ENCODE results near the gene BLID.

DNA sequence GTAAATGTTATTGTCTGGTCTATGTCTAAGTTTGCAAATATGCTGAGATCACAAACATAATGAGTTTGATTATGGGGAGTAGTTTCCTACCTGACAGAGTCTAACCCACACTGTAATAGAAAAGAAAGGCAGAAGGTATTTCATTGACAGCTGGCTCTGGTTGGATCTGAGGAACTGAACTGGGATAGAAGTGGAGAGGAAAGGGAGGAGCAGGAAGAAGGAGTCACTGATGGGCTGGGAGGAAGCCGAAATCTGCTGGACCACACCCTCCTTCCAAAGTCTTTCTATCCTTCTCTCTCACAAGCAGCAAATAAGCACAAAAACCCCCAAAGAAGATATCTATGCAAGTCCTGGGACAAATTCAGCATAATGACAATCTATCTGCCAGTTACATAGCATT, 11.7 kb downstream of the BLID start:
- no peak for TF ChIP-seq MXI1 (IDR thresholded peaks at IDR 0.05; ENCODE audit: low read depth, low read length)
- TF ChIP-seq ATF3 (IDR thresholded peaks at IDR 0.05; ENCODE audit: borderline replicate concordance, extremely low read depth, low read depth, low read length), result no peak
- no peak for TF ChIP-seq RFX5 (IDR thresholded peaks at IDR 0.05; ENCODE audit: low read depth, low read length)
- TF ChIP-seq RAD21 (IDR thresholded peaks at IDR 0.05; ENCODE audit: insufficient read depth, low read depth, low read length), result no peak
- TF ChIP-seq, protein P1, sequence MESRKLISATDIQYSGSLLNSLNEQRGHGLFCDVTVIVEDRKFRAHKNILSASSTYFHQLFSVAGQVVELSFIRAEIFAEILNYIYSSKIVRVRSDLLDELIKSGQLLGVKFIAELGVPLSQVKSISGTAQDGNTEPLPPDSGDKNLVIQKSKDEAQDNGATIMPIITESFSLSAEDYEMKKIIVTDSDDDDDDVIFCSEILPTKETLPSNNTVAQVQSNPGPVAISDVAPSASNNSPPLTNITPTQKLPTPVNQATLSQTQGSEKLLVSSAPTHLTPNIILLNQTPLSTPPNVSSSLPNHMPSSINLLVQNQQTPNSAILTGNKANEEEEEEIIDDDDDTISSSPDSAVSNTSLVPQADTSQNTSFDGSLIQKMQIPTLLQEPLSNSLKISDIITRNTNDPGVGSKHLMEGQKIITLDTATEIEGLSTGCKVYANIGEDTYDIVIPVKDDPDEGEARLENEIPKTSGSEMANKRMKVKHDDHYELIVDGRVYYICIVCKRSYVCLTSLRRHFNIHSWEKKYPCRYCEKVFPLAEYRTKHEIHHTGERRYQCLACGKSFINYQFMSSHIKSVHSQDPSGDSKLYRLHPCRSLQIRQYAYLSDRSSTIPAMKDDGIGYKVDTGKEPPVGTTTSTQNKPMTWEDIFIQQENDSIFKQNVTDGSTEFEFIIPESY (IDR thresholded peaks at IDR 0.05), result no peak
- TF ChIP-seq RCOR1 (conservative IDR thresholded peaks at IDR 0.05; ENCODE audit: low read depth, low read length), result no peak
- TF ChIP-seq, protein P2, sequence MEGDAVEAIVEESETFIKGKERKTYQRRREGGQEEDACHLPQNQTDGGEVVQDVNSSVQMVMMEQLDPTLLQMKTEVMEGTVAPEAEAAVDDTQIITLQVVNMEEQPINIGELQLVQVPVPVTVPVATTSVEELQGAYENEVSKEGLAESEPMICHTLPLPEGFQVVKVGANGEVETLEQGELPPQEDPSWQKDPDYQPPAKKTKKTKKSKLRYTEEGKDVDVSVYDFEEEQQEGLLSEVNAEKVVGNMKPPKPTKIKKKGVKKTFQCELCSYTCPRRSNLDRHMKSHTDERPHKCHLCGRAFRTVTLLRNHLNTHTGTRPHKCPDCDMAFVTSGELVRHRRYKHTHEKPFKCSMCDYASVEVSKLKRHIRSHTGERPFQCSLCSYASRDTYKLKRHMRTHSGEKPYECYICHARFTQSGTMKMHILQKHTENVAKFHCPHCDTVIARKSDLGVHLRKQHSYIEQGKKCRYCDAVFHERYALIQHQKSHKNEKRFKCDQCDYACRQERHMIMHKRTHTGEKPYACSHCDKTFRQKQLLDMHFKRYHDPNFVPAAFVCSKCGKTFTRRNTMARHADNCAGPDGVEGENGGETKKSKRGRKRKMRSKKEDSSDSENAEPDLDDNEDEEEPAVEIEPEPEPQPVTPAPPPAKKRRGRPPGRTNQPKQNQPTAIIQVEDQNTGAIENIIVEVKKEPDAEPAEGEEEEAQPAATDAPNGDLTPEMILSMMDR (IDR thresholded peaks at IDR 0.05 in 2 of 3, conservative IDR thresholded peaks at IDR 0.05 in 1 of 3; ENCODE audit: control insufficient read depth in 2 of 3, extremely low read depth in 1 of 3, insufficient read depth in 1 of 3, low read depth in 3 of 3, low read length in 3 of 3), result no peak
- TF ChIP-seq, protein P3, sequence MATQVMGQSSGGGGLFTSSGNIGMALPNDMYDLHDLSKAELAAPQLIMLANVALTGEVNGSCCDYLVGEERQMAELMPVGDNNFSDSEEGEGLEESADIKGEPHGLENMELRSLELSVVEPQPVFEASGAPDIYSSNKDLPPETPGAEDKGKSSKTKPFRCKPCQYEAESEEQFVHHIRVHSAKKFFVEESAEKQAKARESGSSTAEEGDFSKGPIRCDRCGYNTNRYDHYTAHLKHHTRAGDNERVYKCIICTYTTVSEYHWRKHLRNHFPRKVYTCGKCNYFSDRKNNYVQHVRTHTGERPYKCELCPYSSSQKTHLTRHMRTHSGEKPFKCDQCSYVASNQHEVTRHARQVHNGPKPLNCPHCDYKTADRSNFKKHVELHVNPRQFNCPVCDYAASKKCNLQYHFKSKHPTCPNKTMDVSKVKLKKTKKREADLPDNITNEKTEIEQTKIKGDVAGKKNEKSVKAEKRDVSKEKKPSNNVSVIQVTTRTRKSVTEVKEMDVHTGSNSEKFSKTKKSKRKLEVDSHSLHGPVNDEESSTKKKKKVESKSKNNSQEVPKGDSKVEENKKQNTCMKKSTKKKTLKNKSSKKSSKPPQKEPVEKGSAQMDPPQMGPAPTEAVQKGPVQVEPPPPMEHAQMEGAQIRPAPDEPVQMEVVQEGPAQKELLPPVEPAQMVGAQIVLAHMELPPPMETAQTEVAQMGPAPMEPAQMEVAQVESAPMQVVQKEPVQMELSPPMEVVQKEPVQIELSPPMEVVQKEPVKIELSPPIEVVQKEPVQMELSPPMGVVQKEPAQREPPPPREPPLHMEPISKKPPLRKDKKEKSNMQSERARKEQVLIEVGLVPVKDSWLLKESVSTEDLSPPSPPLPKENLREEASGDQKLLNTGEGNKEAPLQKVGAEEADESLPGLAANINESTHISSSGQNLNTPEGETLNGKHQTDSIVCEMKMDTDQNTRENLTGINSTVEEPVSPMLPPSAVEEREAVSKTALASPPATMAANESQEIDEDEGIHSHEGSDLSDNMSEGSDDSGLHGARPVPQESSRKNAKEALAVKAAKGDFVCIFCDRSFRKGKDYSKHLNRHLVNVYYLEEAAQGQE (IDR thresholded peaks at IDR 0.05; ENCODE audit: low read depth, low read length), result no peak
- TF ChIP-seq BRCA1 (IDR thresholded peaks at IDR 0.05; ENCODE audit: low read depth, low read length), result no peak
- no peak for TF ChIP-seq CREM (IDR thresholded peaks at IDR 0.05; ENCODE audit: low read depth)
- no peak for TF ChIP-seq GABPA (IDR thresholded peaks at IDR 0.05; ENCODE audit: low read depth)
- no peak for TF ChIP-seq POLR2A (IDR thresholded peaks at IDR 0.05; ENCODE audit: low read depth, low read length)
- TF ChIP-seq RB1 (IDR thresholded peaks at IDR 0.05; ENCODE audit: borderline replicate concordance), result no peak
